AG04450 (cell line): ENCODE measurements around the gene CCS. TPM values are rescaled to one million over a fixed set of nuclear protein-coding genes. Genes with fewer than 3 reads are reported as not detected.

Experiments used
- CTCF ChIA-PET: fragments of 300-600, 350-600 bp; formaldehyde crosslinking; extraction: SDS; loops from one replicate; lab custom pipeline; 2022; ENCODE audit warnings: antibody characterized with exemption, inconsistent platforms; lab: Charles Lee
- POLR2A ChIA-PET: fragments of 350-600 bp; formaldehyde crosslinking; extraction: SDS; loops from one replicate; lab custom pipeline; 2021; ENCODE audit warnings: antibody characterized with exemption, inconsistent platforms; lab: Yijun Ruan, JAX
- DNase-seq: peaks from one replicate; pipeline ENCODE4 v3.0.0-alpha.2; 2011; ENCODE audit warnings: low read depth, low spot score
- H3K27ac ChIP-seq: one replicate; pipeline ENCODE4 v1.5.1; 2012; ENCODE audit warnings: low read depth, low read length, control low read depth
- H3K27me3 ChIP-seq: one replicate; pipeline ENCODE4 v1.6.0; 2012; ENCODE audit warnings: low read length; ENCODE audit not compliant: control insufficient read depth, insufficient read depth
- H3K4me3 ChIP-seq: 2 replicates; pipeline ENCODE4 v1.5.1; 2011; ENCODE audit warnings: mild to moderate bottlenecking, low read depth, low read length, control low read depth
- H3K9me3 ChIP-seq: 2 replicates; pipeline ENCODE4 v1.5.1; 2012; ENCODE audit warnings: low read length; ENCODE audit not compliant: control insufficient read depth, insufficient read depth
- CTCF ChIP-seq: IDR thresholded peaks from 2 replicates; pipeline ENCODE4 v1.5.1; 2011; ENCODE audit warnings: low read depth, low read length, control low read depth, inconsistent platforms
- polyA plus RNA-seq: library from polyadenylated mRNA; depleted of rRNA; stranded (reverse); fragments of >200 nt; gene quantifications from 2 replicates; pipeline ENCODE4 v1.2.3, GENCODE V29; 2011

The CCS gene
- polyA plus RNA-seq, 1 experiment: 26.7 TPM

DNA sequence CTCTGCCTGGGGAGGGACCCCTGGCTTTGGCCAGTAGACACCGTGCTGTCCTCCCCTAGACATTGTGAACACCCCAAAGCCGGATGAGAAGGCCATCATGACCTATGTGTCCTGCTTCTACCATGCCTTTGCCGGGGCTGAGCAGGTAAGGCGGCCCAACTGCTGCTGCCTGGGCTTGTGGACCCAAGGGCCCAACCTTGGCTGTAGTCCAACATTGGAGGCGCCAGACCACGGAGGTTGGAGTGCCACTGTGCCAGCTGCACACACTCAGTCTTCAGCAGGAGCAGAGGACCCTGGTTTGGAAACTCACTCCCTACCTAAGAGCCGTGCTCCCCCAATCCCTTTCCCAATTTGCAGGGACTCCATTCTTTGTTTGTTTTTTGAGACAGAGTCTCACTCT is 36.9 kb upstream of the CCS start:
- no peak for TF ChIP-seq CTCF
- no peak for DNase-seq
- Histone ChIP-seq H3K27ac (no peak overlapping the region), H3K9me3 (peaks cover 3% of the 10 kb centered on the region; the same call in 1 of the 2 replicates), H3K27me3 (peaks cover 39% of the 10 kb centered on the region), H3K4me3 (no peak overlapping the region)
- ChIA-PET CTCF (no interaction called here), POLR2A (no interaction called here)

GRCh38 chr11:66557733-66558326 is 35.2 kb upstream of the CCS start:
- Histone ChIP-seq H3K27me3 (peaks cover 32% of the 10 kb centered on the region), H3K27ac (no peak overlapping the region), H3K9me3 (peaks cover 3% of the 10 kb centered on the region; the same call in 1 of the 2 replicates), H3K4me3 (no peak overlapping the region)
- no peak for TF ChIP-seq CTCF
- CTCF ChIA-PET: interaction anchor here (0.5 kb wide), 1 partner anchor 429 kb away, joined by 6 read pairs; no protein-coding TSS in a partner anchor
- DNase-seq: no peak
- POLR2A ChIA-PET: no interaction called here

DNA sequence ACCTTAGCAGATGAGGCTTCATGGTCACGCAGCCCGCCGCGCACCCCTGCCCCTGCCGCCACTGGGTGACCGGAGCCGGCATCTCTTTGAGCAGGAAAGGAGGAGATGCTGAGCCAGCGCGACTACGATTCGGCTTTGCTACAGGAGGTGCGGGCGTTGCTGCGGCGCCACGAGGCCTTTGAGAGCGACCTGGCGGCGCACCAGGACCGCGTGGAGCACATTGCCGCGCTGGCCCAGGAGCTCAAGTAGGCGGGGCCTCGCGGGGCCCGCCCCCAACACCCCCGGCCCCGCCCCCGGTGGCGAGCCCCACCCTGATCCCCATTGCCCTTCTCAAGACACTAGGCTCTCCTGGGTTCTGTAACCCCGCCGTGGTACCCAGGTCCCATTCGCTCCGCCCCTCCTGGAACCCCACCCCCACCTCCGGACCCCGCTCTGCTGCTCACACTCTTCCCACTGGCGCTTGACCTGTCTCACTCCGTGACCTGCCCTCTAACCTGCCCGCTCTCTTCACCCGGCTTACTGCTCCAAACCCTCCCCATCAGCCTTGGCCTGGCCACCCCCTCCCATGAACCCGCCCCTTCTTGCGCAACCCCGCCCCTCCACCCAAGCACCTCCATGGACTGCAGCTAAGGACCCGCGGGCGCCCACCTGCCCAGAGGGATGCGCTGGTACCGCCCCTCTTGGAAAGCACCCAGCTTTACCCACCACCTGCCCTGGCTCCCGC is 33.7 kb upstream of the CCS start:
- Histone ChIP-seq H3K27ac (no peak overlapping the region), H3K9me3 (peaks cover 3% of the 10 kb centered on the region; the same call in 1 of the 2 replicates), H3K4me3 (no peak overlapping the region), H3K27me3 (peaks cover 29% of the 10 kb centered on the region)
- ChIA-PET CTCF (interaction anchor here (0.6 kb wide), 1 partner anchor 9 kb away, joined by 3 read pairs; no protein-coding TSS in a partner anchor), POLR2A (no interaction called here)
- TF ChIP-seq CTCF: no peak
- DNase-seq: no peak

- H3K4me3 ChIP-seq: no peak overlapping the region
- H3K9me3 ChIP-seq: peaks cover 3% of the 10 kb centered on the region; the same call in 1 of the 2 replicates
- ChIA-PET CTCF (interaction anchor here (0.6 kb wide), 1 partner anchor 8 kb away, joined by 3 read pairs; no protein-coding TSS in a partner anchor), POLR2A (no interaction called here)
- peaks cover 26% of the 10 kb centered on the region for H3K27me3 ChIP-seq
- H3K27ac ChIP-seq: no peak overlapping the region
- DNase-seq: no peak
- TF ChIP-seq CTCF: no peak
Observed at GRCh38 chr11:66559866-66560676, 32.9 kb upstream of the CCS start.
